SKM-1 (cell line): ENCODE data around the gene CYP19A1.
A peak's percentile ranks its signal among the peaks of the same experiment; 100 is the strongest.

Source experiments
- DNase-seq: peaks from one replicate; lab custom pipeline; 2025; ENCODE audit not compliant: unreplicated experiment; lab: John Stamatoyannopoulos, UW

The CYP19A1 gene

GRCh38 chr15:51328926-51329325, 9.5 kb downstream of the CYP19A1 start:
- no peak for DNase-seq

- no peak for DNase-seq
These were observed 11.3 kb downstream of the CYP19A1 start for GRCh38 chr15:51327081-51327480.

- no peak for DNase-seq
These were observed 13.2 kb downstream of the CYP19A1 start for GRCh38 chr15:51325167-51325566.

GRCh38 chr15:51323749-51324148, 14.6 kb downstream of the CYP19A1 start:
- no peak for DNase-seq

- DNase-seq: peak; percentile 62
These were observed 15.6 kb downstream of the CYP19A1 start for GRCh38 chr15:51322621-51323296.

- no peak for DNase-seq
These were observed 17.1 kb downstream of the CYP19A1 start for GRCh38 chr15:51321316-51321715.

- DNase-seq: no peak
These were observed 17.6 kb downstream of the CYP19A1 start for GRCh38 chr15:51320843-51321242.

GRCh38 chr15:51319539-51319938, 18.9 kb downstream of the CYP19A1 start:
- DNase-seq: no peak

- DNase-seq: no peak
These were observed 19.8 kb downstream of the CYP19A1 start for GRCh38 chr15:51318382-51319150.

- no peak for DNase-seq
These were observed 21.8 kb downstream of the CYP19A1 start for GRCh38 chr15:51316636-51317035.

- DNase-seq: no peak
These were observed 22.7 kb downstream of the CYP19A1 start for GRCh38 chr15:51315726-51316125.

GRCh38 chr15:51314391-51315337, 23.7 kb downstream of the CYP19A1 start:
- no peak for DNase-seq

- no peak for DNase-seq
These were observed 24.6 kb downstream of the CYP19A1 start for GRCh38 chr15:51313644-51314280.

GRCh38 chr15:51313074-51313393, 25.4 kb downstream of the CYP19A1 start:
- DNase-seq: no peak

- DNase-seq: no peak
These were observed 26.0 kb downstream of the CYP19A1 start for GRCh38 chr15:51312166-51313073.

- DNase-seq: no peak
These were observed 26.9 kb downstream of the CYP19A1 start for GRCh38 chr15:51311510-51311909.

- no peak for DNase-seq
These were observed 28.3 kb downstream of the CYP19A1 start for GRCh38 chr15:51310064-51310463.

GRCh38 chr15:51307811-51308210, 30.6 kb downstream of the CYP19A1 start:
- no peak for DNase-seq

GRCh38 chr15:51307325-51307724, 31.1 kb downstream of the CYP19A1 start:
- no peak for DNase-seq

GRCh38 chr15:51303462-51303980, 34.9 kb downstream of the CYP19A1 start:
- DNase-seq: no peak
